HUES48 (cell line): ENCODE results near the gene RALBP1.

Experiments used
- H3K27ac ChIP-seq: one replicate; pipeline ENCODE4 v1.7.0; 2013; ENCODE audit warnings: low read depth, low read length, inconsistent platforms
- H3K27me3 ChIP-seq: 2 replicates; pipeline ENCODE4 v1.6.1; 2013; ENCODE audit warnings: mild to moderate bottlenecking, low read length; ENCODE audit not compliant: control insufficient read depth, insufficient read depth
- H3K36me3 ChIP-seq: 2 replicates; pipeline ENCODE4 v1.6.1; 2013; ENCODE audit warnings: low read length; ENCODE audit not compliant: control insufficient read depth, insufficient read depth
- H3K4me1 ChIP-seq: 2 replicates; pipeline ENCODE4 v1.6.1; 2013; ENCODE audit warnings: mild to moderate bottlenecking, low read length; ENCODE audit not compliant: control insufficient read depth, insufficient read depth
- H3K4me3 ChIP-seq: 2 replicates; pipeline ENCODE4 v1.5.1; 2013; ENCODE audit warnings: mild to moderate bottlenecking, low read depth, low read length
- H3K9ac ChIP-seq: 2 replicates; pipeline ENCODE4 v1.6.1; 2013; ENCODE audit warnings: mild to moderate bottlenecking, low read depth, low read length, moderate library complexity
- H3K9me3 ChIP-seq: 2 replicates; pipeline ENCODE4 v1.6.1; 2013; ENCODE audit warnings: low read length; ENCODE audit not compliant: control insufficient read depth, insufficient read depth

RALBP1 gene

DNA sequence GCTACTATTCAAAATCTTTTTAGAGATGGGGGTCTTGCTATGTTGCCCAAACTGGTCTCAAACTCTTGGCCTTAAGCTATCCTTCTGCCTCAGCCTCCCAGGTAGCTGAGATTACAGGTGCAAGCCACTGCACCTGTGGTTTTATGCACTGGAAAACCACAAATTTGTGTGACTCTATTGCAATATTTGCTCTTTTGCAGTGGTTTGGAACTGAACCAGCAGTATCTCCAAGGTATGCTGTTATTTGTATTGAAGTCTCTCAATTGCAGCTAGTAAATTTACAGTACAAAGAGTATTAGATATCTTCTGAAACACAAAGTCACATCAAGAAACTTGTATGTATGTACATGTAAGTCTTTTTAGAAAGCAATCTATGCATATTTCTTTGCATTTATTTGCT lies 92.9 kb downstream of the RALBP1 start:
- no peak overlapping the region for H3K9ac ChIP-seq
- H3K9me3 ChIP-seq = no peaks in the 10 kb centered on the region
- H3K27ac ChIP-seq = no peak overlapping the region
- no peak overlapping the region for H3K4me3 ChIP-seq
- peaks cover 78% of the 10 kb centered on the region for H3K36me3 ChIP-seq
- H3K4me1 ChIP-seq = no peaks in the 10 kb centered on the region
- H3K27me3 ChIP-seq = no peaks in the 10 kb centered on the region

- H3K9ac ChIP-seq = no peak overlapping the region
- no peaks in the 10 kb centered on the region for H3K9me3 ChIP-seq
- H3K27ac ChIP-seq = no peak overlapping the region
- no peak overlapping the region for H3K4me3 ChIP-seq
- H3K27me3 ChIP-seq = no peaks in the 10 kb centered on the region
- H3K4me1 ChIP-seq = peaks cover 1% of the 10 kb centered on the region
- peaks cover 76% of the 10 kb centered on the region for H3K36me3 ChIP-seq
These were observed 93.9 kb downstream of the RALBP1 start for GRCh38 chr18:9569178-9569577.

DNA sequence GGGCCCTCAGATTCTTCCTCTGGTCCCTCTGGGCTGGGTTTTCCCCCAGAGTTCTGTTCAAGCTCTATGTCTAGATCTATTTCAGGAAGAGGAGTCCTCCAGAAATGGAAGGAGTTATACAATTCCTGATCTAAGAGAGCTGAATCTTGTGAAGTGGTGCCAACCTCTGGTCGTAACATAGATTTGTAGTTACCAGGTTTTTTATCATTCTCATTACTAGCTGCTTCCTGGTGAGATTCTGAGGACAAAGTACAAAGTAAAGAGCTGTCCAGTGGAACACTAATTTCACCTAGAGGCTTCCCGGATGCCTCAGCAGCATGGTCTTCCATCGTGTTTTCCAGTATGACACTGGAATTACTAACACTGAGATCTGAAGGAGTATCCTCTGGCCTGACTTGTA lies 94.9 kb downstream of the RALBP1 start:
- Histone ChIP-seq H3K27ac (no peak overlapping the region), H3K4me1 (peaks cover 12% of the 10 kb centered on the region), H3K27me3 (no peaks in the 10 kb centered on the region), H3K9ac (no peak overlapping the region), H3K9me3 (no peaks in the 10 kb centered on the region), H3K4me3 (no peak overlapping the region), H3K36me3 (peaks cover 72% of the 10 kb centered on the region)

- H3K9ac ChIP-seq = no peak overlapping the region
- H3K4me3 ChIP-seq = no peak overlapping the region
- peaks cover 66% of the 10 kb centered on the region for H3K36me3 ChIP-seq
- H3K9me3 ChIP-seq = no peaks in the 10 kb centered on the region
- H3K4me1 ChIP-seq = peaks cover 19% of the 10 kb centered on the region
- no peak overlapping the region for H3K27ac ChIP-seq
- H3K27me3 ChIP-seq = no peaks in the 10 kb centered on the region
These were observed 96.2 kb downstream of the RALBP1 start for GRCh38 chr18:9571546-9571945.

GRCh38 chr18:9574473-9575115 lies 99.3 kb downstream of the RALBP1 start:
- Histone ChIP-seq H3K9me3 (no peaks in the 10 kb centered on the region), H3K36me3 (peaks cover 49% of the 10 kb centered on the region), H3K27me3 (no peaks in the 10 kb centered on the region), H3K27ac (peak overlapping the region; percentile 85), H3K4me3 (peak overlapping the region; percentile 24; the same call in 1 of the 2 replicates), H3K9ac (no peak overlapping the region), H3K4me1 (peaks cover 27% of the 10 kb centered on the region)

GRCh38 chr18:9575558-9575957 lies 100.2 kb downstream of the RALBP1 start:
- Histone ChIP-seq H3K4me3 (0 out of 2 replicates have a peak overlapping the region, but pooled peaks have one; percentile 12), H3K36me3 (peaks cover 47% of the 10 kb centered on the region), H3K27me3 (no peaks in the 10 kb centered on the region), H3K9me3 (no peaks in the 10 kb centered on the region), H3K9ac (no peak overlapping the region), H3K27ac (peak overlapping the region; percentile 85), H3K4me1 (peaks cover 27% of the 10 kb centered on the region)

DNA sequence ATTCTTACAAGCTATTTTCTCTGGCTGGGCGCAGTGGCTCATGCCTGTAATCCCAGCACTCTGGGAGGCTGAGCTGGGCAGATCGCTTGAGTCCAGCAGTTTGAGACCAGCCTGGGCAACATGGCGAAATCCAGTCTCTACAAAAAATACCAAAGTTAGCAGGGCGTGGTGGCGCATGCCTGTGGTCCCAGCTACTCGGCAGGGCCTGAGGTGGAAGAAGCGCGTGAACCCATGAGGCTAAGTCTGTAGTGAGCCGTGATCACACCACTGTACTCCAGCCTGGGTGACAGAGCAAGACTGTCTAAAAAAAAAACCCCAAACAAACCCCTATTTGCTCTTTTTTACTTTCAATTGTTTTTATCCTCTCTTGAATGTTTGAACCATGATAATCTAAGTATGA lies 102.0 kb downstream of the RALBP1 start:
- H3K4me1 ChIP-seq = peaks cover 27% of the 10 kb centered on the region
- peaks cover 47% of the 10 kb centered on the region for H3K36me3 ChIP-seq
- H3K4me3 ChIP-seq = no peak overlapping the region
- no peaks in the 10 kb centered on the region for H3K9me3 ChIP-seq
- no peak overlapping the region for H3K9ac ChIP-seq
- H3K27ac ChIP-seq = no peak overlapping the region
- no peaks in the 10 kb centered on the region for H3K27me3 ChIP-seq

GRCh38 chr18:9578306-9578705 lies 103.0 kb downstream of the RALBP1 start:
- Histone ChIP-seq H3K9ac (no peak overlapping the region), H3K27me3 (no peaks in the 10 kb centered on the region), H3K4me3 (no peak overlapping the region), H3K4me1 (peaks cover 27% of the 10 kb centered on the region), H3K9me3 (no peaks in the 10 kb centered on the region), H3K36me3 (peaks cover 49% of the 10 kb centered on the region), H3K27ac (peak overlapping the region; percentile 38)

GRCh38 chr18:9581667-9582066 lies 106.4 kb downstream of the RALBP1 start:
- H3K27ac ChIP-seq = no peak overlapping the region
- H3K4me3 ChIP-seq = no peak overlapping the region
- H3K36me3 ChIP-seq = peaks cover 58% of the 10 kb centered on the region
- no peaks in the 10 kb centered on the region for H3K9me3 ChIP-seq
- H3K9ac ChIP-seq = no peak overlapping the region
- no peaks in the 10 kb centered on the region for H3K27me3 ChIP-seq
- peaks cover 9% of the 10 kb centered on the region for H3K4me1 ChIP-seq

GRCh38 chr18:9586814-9587213 lies 111.5 kb downstream of the RALBP1 start:
- Histone ChIP-seq H3K4me3 (no peak overlapping the region), H3K9me3 (no peaks in the 10 kb centered on the region), H3K4me1 (no peaks in the 10 kb centered on the region), H3K27ac (no peak overlapping the region), H3K9ac (no peak overlapping the region), H3K27me3 (no peaks in the 10 kb centered on the region), H3K36me3 (peaks cover 70% of the 10 kb centered on the region)
